IPS-18c (cell line): ENCODE measurements around the gene PHLDA2.

Experiments used
- H3K4me3 ChIP-seq: 2 replicates; pipeline ENCODE4 v1.7.0; 2013; ENCODE audit warnings: low read depth, mild to moderate bottlenecking, low read length, moderate library complexity; ENCODE audit not compliant: insufficient read depth
- H3K9me3 ChIP-seq: one replicate; pipeline ENCODE4 v1.6.1; 2013; ENCODE audit warnings: mild to moderate bottlenecking, low read length, moderate library complexity; ENCODE audit not compliant: control insufficient read depth, insufficient read depth

Gene PHLDA2

DNA sequence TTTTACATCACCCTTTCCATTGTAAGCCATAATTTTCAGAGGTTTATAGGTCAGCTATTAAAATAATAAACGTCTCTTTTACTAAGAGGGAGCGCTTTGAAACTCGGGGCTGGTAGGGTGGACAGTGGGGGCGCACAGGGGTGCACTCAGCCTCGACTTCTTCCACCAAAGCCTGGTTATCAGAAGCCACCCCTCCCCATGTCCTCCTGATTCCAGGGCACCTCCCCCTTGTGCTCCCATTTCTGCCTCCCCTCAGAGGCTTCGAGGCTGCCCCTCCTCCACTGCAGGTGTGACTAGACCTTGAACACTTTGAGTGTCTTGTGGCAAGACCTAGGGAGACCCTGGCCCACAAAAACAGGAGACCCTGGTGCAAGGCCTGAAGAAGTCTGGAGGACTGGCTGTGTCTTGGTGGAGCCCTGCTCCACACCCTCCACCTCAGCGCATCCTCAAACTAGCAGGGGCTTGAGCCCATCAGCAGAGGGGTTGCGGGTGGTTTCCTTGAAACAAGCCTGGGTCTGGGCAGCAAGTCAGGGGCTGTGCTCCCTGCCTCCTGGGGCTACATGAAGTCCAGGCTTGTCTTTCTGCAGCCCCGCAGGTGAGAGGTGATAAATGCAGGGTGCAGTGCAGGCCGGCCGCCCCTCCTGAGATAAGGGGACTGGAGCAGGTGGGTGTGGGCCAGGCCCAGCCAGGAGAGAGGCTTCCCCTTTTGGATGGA, 46.7 kb downstream of the PHLDA2 start:
- Histone ChIP-seq H3K4me3 (no peak overlapping the region), H3K9me3 (no peaks in the 10 kb centered on the region)

- no peak overlapping the region for H3K4me3 ChIP-seq
Measured at GRCh38 chr11:2881981-2882375, 47.2 kb downstream of the PHLDA2 start.

GRCh38 chr11:2881076-2881980, 47.9 kb downstream of the PHLDA2 start:
- Histone ChIP-seq H3K4me3 (no peak overlapping the region), H3K9me3 (no peaks in the 10 kb centered on the region)

More at GRCh38 chr11:2881981-2882375, 47.2 kb downstream of the PHLDA2 start:
- no peaks in the 10 kb centered on the region for H3K9me3 ChIP-seq

DNA sequence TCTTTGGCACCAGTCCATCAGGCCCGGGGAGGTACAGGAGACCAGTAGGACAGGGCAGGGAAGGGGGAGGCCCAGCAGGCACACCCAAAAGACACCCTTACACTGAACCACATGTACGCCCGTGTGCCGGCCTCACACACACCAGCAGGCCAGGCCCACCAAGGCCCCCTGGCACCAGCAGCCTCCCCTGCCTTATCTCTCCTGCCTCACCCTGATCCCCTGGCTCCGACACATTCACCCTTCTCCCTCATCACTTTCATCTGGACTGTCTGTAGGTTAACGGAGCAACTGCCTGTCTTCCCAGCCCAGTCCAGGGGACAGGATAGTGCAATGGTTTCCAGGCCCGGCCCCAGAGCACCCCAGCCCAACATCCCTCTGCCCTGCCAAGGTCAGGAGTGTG, 48.6 kb downstream of the PHLDA2 start:
- no peaks in the 10 kb centered on the region for H3K9me3 ChIP-seq
- H3K4me3 ChIP-seq, result no peak overlapping the region

- Histone ChIP-seq H3K9me3 (no peaks in the 10 kb centered on the region), H3K4me3 (no peak overlapping the region)
Measured at GRCh38 chr11:2878782-2879181, 50.4 kb downstream of the PHLDA2 start.
